Caco-2 (cell line): ENCODE results near the gene TMEM222. TPM values are rescaled to one million over a fixed set of nuclear protein-coding genes. Genes with fewer than 3 reads are reported as not detected.
"Not testable (repeated sequence)": the region's sequence is repeated elsewhere in the genome, so short reads cannot be mapped to it uniquely, and the experiment has no call there.

Experiments
- BruUV-seq: library from RNA; stranded (reverse); fragments of 400-500 nt; replicated peaks from 2 replicates; lab custom pipeline; 2021; lab: Mats Ljungman, UMichigan
- CTCF ChIA-PET: fragments of 300-600 bp; sonication (Branson Sonifier 250); formaldehyde crosslinking; loops from one replicate; lab custom pipeline; 2022; ENCODE audit warnings: antibody characterized with exemption; lab: Charles Lee
- POLR2A ChIA-PET: fragments of 300-600 bp; sonication (Branson Sonifier 250); formaldehyde crosslinking; loops from one replicate; lab custom pipeline; 2022; ENCODE audit warnings: antibody characterized with exemption; lab: Charles Lee
- DNase-seq, 2 experiments: peaks; one replicate each; pipeline versions ENCODE4 v3.0.0 to v3.0.0-alpha.2; 2020 to 2022
- H3K27me3 ChIP-seq: replicated peaks from 2 replicates; pipeline ENCODE4 v1.6.0; 2011; ENCODE audit warnings: low read length; ENCODE audit not compliant: control insufficient read depth, insufficient read depth
- H3K36me3 ChIP-seq: 2 replicates; pipeline ENCODE4 v1.5.1; 2011; ENCODE audit warnings: low read length; ENCODE audit not compliant: control insufficient read depth, insufficient read depth
- H3K4me1 ChIP-seq: fragments of 250-450 bp; sonication (Bioruptor Pico); 2 replicates; pipeline ENCODE4 v1.5.1; 2020; ENCODE audit warnings: mild to moderate bottlenecking
- H3K4me3 ChIP-seq: 2 replicates; pipeline ENCODE4 v1.5.1; 2011; ENCODE audit warnings: low read depth, mild to moderate bottlenecking, control low read depth, low read length
- H3K9me3 ChIP-seq: fragments of 250-450 bp; sonication (Bioruptor Pico); 2 replicates; pipeline ENCODE4 v1.5.1; 2020; ENCODE audit warnings: mild to moderate bottlenecking, moderate library complexity
- H3K27ac Mint-ChIP-seq: one replicate; pipeline ENCODE4 v1.8.0; 2022; ENCODE audit warnings: mixed read lengths; ENCODE audit not compliant: unreplicated experiment
- H3K27me3 Mint-ChIP-seq: one replicate; pipeline ENCODE4 v1.8.0; 2022; ENCODE audit warnings: mixed read lengths; ENCODE audit not compliant: insufficient read depth, unreplicated experiment
- H3K36me3 Mint-ChIP-seq: one replicate; pipeline ENCODE4 v1.8.0; 2022; ENCODE audit warnings: mild to moderate bottlenecking, mixed read lengths; ENCODE audit not compliant: insufficient read depth, unreplicated experiment
- H3K4me1 Mint-ChIP-seq: one replicate; pipeline ENCODE4 v1.8.0; 2022; ENCODE audit warnings: low read depth, mixed read lengths; ENCODE audit not compliant: unreplicated experiment
- H3K4me3 Mint-ChIP-seq: one replicate; pipeline ENCODE4 v1.8.0; 2022; ENCODE audit warnings: mild to moderate bottlenecking, moderate library complexity, mixed read lengths; ENCODE audit not compliant: unreplicated experiment
- H3K9me3 Mint-ChIP-seq: one replicate; pipeline ENCODE4 v1.8.0; 2022; ENCODE audit warnings: mixed read lengths; ENCODE audit not compliant: unreplicated experiment
- intact Hi-C: fragments of 100-400 bp; cut with micrococcal nuclease; formaldehyde crosslinking; loops from one replicate; pipeline ENCODE4 v1.10.0; 2022; ENCODE audit not compliant: unreplicated experiment
- total RNA-seq: library from RNA; stranded (reverse); gene quantifications from 2 replicates; pipeline ENCODE4 v1.2.3, GENCODE V29; 2022
- TF ChIP-seq, protein P1 (sequence below), 2 experiments: fragments of 200-600 bp in 1 of 2; IDR thresholded peaks; 1 replicate in 1 of 2; 2 replicates in 1 of 2; pipeline versions ENCODE4 v1.5.1 to v1.8.0; 2011 to 2022; ENCODE audit warnings: antibody characterized with exemption in 1 of 2, control low read depth in 1 of 2, inconsistent platforms in 1 of 2, low read depth in 1 of 2, low read length in 1 of 2, mild to moderate bottlenecking in 1 of 2, moderate library complexity in 1 of 2; ENCODE audit not compliant: insufficient read depth in 1 of 2, severe bottlenecking in 1 of 2, unreplicated experiment in 1 of 2

Gene TMEM222
- total RNA-seq, 1 experiment from 2014 or later = 32.3 TPM

DNA sequence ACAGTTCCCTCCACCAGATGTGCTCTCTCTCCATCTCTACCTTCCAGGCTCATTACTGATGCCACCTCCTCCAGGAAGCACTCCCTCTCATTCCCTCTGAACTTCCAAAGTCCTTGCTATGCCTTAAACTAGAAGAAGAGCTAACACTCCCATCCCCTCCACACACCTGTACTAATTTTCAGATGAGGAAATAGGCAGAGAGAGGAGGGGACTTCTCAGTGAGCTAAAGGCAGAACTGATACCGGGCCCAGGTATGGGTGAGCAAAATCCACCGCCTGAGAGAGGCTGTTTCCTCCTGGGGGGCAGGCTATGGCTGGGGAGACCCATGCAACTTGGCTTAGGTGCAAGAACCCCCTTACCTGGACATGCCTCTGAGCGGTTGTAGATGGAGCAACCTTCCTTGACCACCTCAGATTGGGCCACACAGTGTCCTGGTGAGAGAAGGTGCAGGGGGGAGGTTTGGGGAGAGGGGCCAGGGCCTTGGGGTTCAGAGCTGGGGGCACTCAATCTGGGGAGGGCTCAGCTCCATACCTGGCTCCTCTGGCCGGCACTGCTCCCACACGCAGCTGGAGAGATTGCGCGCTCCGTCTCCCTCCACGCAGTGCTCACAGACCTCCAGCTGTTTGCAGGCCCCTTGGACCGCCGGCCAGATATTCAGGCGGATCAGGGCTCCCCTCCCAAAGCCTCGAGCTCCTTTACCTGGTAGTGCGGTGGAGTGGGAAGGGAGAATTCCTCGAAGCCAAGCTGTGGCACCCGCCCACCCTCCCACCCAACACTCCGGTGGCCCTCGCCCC is 60.2 kb downstream of the TMEM222 start:
- DNase-seq = no peak
- H3K9me3 ChIP-seq = no peaks in the 10 kb centered on the region
- no peak overlapping the region for H3K4me3 ChIP-seq
- Mint-ChIP-seq H3K4me1 (no peaks in the 10 kb centered on the region), H3K27ac (no peak overlapping the region), H3K36me3 (no peaks in the 10 kb centered on the region), H3K27me3 (no peaks in the 10 kb centered on the region), H3K4me3 (no peak overlapping the region), H3K9me3 (no peaks in the 10 kb centered on the region)
- TF ChIP-seq, protein P1, sequence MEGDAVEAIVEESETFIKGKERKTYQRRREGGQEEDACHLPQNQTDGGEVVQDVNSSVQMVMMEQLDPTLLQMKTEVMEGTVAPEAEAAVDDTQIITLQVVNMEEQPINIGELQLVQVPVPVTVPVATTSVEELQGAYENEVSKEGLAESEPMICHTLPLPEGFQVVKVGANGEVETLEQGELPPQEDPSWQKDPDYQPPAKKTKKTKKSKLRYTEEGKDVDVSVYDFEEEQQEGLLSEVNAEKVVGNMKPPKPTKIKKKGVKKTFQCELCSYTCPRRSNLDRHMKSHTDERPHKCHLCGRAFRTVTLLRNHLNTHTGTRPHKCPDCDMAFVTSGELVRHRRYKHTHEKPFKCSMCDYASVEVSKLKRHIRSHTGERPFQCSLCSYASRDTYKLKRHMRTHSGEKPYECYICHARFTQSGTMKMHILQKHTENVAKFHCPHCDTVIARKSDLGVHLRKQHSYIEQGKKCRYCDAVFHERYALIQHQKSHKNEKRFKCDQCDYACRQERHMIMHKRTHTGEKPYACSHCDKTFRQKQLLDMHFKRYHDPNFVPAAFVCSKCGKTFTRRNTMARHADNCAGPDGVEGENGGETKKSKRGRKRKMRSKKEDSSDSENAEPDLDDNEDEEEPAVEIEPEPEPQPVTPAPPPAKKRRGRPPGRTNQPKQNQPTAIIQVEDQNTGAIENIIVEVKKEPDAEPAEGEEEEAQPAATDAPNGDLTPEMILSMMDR (IDR thresholded peaks at IDR 0.05; ENCODE audit: insufficient read depth in 1 of 2, low read depth in 1 of 2, low read length in 1 of 2, severe bottlenecking in 1 of 2, unreplicated experiment in 1 of 2) = no peak
- BruUV-seq = no TSS peak
- CTCF ChIA-PET = interaction anchor here (0.7 to 1.2 kb wide), 3 partner anchors 16 to 86 kb away, joined by 3 to 5 read pairs (median 3); partner anchors contain the start of gene MAP3K6
- no peaks in the 10 kb centered on the region for H3K27me3 ChIP-seq
- H3K4me1 ChIP-seq = no peaks in the 10 kb centered on the region
- POLR2A ChIA-PET = interaction anchor here (0.6 to 0.9 kb wide), 2 partner anchors 16 to 236 kb away, joined by 4 to 5 read pairs; no protein-coding TSS in a partner anchor
- H3K36me3 ChIP-seq = no peaks in the 10 kb centered on the region
- intact Hi-C loops = no loop called here

DNA sequence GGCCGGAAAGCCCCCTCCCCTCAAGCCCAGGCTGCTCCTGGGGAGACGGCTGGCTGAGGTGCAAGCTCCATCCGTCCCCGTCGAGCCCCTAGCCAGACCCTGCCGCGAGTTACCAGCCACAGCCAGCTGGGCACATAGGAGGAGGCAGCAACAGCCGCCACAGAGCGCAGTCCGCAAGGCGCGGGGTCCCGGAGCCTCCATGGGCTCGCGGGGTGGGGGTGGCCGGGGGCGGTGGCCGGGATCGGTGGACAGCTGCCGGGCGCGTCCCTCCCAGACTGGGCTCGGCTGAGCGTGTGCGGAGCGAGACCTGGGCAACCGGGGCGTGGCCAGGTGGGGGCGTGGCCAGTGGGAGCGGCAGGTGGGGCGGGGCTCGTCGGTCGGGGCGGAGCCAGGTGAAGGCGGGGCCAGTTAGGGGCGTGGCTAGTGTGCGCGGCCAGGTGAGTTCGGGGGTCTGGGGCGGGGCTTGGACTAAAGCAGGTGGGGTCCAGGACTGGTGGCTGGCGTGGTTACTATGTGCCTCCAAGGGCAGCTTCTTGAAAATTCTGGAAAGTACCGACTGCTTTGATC is 61.2 kb downstream of the TMEM222 start, which contains the start of gene CD164L2:
Gene CD164L2 (minus strand): TSS at position 295 of the 567 bp plus-strand sequence. CDS start 94 bp downstream, at position 201.
- Histone ChIP-seq H3K4me3 (no peak within 1 kb of the TSS), H3K4me1 (no peaks in the 10 kb centered on the region), H3K9me3 (no peaks in the 10 kb centered on the region), H3K27me3 (no peaks in the 10 kb centered on the region), H3K36me3 (no peaks in the 10 kb centered on the region)
- Mint-ChIP-seq H3K4me1 (no peaks in the 10 kb centered on the region), H3K27me3 (no peaks in the 10 kb centered on the region), H3K9me3 (no peaks in the 10 kb centered on the region), H3K4me3 (no peak within 1 kb of the TSS), H3K27ac (no peak within 1 kb of the TSS), H3K36me3 (no peaks in the 10 kb centered on the region)
- CTCF ChIA-PET = interaction anchor here (0.7 to 1.2 kb wide), 3 partner anchors 15 to 87 kb away, joined by 3 to 5 read pairs (median 3); partner anchors contain the start of gene MAP3K6
- TF ChIP-seq, protein P1 (IDR thresholded peaks at IDR 0.05; ENCODE audit: insufficient read depth in 1 of 2, low read depth in 1 of 2, low read length in 1 of 2, severe bottlenecking in 1 of 2, unreplicated experiment in 1 of 2) = no peak
- DNase-seq = peak; percentile 45 to 47
- intact Hi-C loops = no loop called here
- POLR2A ChIA-PET = interaction anchor here (0.6 to 0.9 kb wide), 2 partner anchors 17 to 237 kb away, joined by 4 to 5 read pairs; no protein-coding TSS in a partner anchor
- no TSS peak for BruUV-seq

DNA sequence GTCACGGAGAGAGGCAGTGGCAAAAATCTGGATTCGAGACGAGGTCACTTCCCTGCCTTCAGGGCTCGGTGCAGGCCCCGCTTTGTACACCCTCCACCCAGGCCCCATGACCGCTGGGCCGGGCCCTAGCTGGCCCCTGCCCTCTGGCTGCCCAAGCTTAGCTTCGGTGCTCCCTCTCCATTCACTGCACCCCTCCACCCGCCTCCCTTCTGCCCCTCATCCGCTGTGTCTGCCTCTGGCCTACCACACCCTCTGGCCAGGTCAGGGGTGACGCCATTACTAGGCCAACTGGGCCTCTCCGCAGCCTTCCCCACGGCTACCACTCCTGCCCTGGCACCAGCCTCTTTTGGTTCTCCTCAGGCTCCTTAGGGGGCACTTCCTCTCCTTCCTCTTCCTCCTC is 61.7 kb downstream of the TMEM222 start:
- no peaks in the 10 kb centered on the region for H3K27me3 Mint-ChIP-seq
- no peaks in the 10 kb centered on the region for H3K9me3 Mint-ChIP-seq
- Histone ChIP-seq H3K4me1 (no peaks in the 10 kb centered on the region), H3K27me3 (no peaks in the 10 kb centered on the region), H3K36me3 (no peaks in the 10 kb centered on the region), H3K9me3 (no peaks in the 10 kb centered on the region), H3K4me3 (no peak overlapping the region)
- intact Hi-C loops = no loop called here
- H3K4me3 Mint-ChIP-seq = no peak overlapping the region
- no peaks in the 10 kb centered on the region for H3K36me3 Mint-ChIP-seq
- H3K4me1 Mint-ChIP-seq = no peaks in the 10 kb centered on the region
- BruUV-seq = no TSS peak
- TF ChIP-seq, protein P1 (IDR thresholded peaks at IDR 0.05; ENCODE audit: insufficient read depth in 1 of 2, low read depth in 1 of 2, low read length in 1 of 2, severe bottlenecking in 1 of 2, unreplicated experiment in 1 of 2) = no peak
- no peak for DNase-seq
- no peak overlapping the region for H3K27ac Mint-ChIP-seq
- ChIA-PET POLR2A (no interaction called here), CTCF (no interaction called here)

DNA sequence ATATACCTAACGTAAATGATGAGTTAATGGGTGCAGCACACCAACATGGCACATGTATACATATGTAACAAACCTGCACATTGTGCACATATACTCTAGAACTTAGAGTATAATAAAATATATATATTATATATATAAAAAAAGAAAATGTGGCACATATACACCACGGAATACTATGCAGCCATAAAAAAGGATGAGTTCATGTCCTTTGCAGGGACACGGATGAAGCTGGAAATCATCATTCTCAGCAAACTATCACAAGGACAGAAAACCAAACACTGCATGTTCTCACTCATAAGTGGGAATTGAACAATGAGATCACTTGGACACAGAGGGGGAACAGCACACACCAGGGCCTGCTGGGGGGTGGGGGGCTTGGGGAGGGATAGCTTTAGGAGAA is 62.8 kb downstream of the TMEM222 start:
- H3K27me3 ChIP-seq, H3K4me3 ChIP-seq, H3K9me3 ChIP-seq, H3K27me3 Mint-ChIP-seq, intact Hi-C loops, H3K27ac Mint-ChIP-seq, H3K4me3 Mint-ChIP-seq, H3K36me3 Mint-ChIP-seq, H3K4me1 ChIP-seq, POLR2A ChIA-PET, H3K4me1 Mint-ChIP-seq, H3K36me3 ChIP-seq, BruUV-seq, H3K9me3 Mint-ChIP-seq, DNase-seq: not testable (repeated sequence)
- CTCF ChIA-PET = interaction anchor here (0.6 kb wide), 1 partner anchor 19 kb away, joined by 3 read pairs; no protein-coding TSS in a partner anchor
